ENCODE measurements around the gene TMEM39A. TPM values are rescaled to one million over a fixed set of nuclear protein-coding genes. Genes with fewer than 3 reads are reported as not detected.

The TMEM39A gene, protein sequence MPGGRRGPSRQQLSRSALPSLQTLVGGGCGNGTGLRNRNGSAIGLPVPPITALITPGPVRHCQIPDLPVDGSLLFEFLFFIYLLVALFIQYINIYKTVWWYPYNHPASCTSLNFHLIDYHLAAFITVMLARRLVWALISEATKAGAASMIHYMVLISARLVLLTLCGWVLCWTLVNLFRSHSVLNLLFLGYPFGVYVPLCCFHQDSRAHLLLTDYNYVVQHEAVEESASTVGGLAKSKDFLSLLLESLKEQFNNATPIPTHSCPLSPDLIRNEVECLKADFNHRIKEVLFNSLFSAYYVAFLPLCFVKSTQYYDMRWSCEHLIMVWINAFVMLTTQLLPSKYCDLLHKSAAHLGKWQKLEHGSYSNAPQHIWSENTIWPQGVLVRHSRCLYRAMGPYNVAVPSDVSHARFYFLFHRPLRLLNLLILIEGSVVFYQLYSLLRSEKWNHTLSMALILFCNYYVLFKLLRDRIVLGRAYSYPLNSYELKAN
- 47.7 and 50.1 TPM in 2 replicates for total RNA-seq

DNA sequence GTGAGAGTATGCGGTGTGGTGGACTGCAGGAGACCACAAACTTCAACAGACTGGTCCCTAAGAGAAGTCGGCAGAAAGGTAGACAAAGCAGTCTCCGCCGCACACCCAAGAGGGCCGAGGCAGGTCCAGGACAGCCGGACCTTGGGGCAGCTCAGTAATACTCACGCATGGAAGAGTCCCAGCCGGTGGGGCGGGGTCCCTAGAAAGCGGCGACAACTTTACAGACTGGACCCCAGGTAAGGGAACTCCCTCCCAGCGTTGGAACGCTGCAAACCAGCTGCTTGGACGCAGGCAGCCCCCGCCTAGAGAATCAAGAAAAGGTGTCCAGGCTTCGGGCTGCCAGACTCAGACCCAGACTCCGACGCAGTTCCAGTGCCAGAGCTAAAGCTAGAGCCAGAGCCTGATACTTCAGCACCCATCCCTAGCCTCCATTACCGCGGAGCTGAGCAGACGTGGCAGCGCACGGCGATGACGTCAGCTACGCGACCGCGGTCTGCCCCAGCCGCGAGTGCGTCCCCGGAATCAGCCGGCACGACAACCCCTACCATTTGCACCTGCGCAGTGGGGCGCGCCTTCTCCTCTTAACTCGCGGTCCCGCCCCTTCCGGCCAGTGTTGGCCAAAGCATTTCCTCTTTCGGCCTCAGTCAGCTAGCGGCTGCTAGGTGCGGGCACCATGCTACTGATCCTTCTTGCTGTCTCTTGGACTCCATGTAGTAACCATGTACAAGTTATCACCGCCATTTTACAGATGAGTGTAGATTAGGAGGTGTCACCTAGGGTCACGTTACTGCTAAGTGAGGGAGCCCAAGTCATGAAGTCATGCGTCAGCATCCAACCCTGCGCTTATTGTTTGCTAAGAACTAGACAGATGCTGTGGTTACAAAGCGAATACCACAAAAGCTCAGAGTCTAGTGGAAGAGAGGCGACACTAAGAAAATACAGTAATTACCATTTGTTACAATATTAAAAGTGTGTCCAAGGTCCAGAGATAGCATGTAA is at the start of gene TMEM39A:
TMEM39A (minus strand) TSS at position 445 of the 999 bp plus-strand sequence. CDS start 1,541 bp downstream, outside the sequence.

DNA sequence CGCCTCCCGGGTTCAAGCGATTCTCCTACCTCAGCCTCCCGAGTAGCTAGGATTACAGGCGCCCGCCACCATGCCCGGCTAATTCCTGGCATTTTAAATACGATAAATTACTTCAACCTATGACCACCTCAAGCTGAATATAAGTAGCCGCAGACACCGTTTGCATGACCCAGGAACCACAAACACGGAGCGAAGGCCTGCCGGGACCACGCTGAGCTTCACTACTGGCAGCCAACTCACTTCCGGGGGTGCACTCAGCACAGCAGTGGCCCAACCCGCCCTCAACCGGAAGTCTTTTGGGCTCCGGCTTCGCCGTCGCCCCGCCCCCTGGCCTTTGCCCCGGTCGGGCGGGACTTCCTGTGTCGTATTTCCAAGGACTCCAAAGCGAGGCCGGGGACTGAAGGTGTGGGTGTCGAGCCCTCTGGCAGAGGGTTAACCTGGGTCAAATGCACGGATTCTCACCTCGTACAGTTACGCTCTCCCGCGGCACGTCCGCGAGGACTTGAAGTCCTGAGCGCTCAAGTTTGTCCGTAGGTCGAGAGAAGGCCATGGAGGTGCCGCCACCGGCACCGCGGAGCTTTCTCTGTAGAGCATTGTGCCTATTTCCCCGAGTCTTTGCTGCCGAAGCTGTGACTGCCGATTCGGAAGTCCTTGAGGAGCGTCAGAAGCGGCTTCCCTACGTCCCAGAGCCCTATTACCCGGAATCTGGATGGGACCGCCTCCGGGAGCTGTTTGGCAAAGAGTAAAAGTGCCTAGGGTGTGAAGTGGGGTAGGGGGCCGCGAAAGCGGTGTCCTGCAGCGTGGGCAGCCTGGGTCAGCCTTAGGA is 35.0 kb upstream of the TMEM39A start, which contains the start of gene TIMMDC1:
TIMMDC1 (plus strand) TSS at position 362 of the 826 bp plus-strand sequence; CDS start at position 549, 187 bp downstream.

Other genes starting within 250 kb of the TMEM39A start
- 32.6 and 56.8 TPM in 2 replicates for gene B4GALT4, start 222.7 kb downstream of the TMEM39A start, total RNA-seq
- gene ARHGAP31, start 169.2 kb downstream of the TMEM39A start, total RNA-seq = 6.7 and 9.1 TPM in 2 replicates
- gene POGLUT1, start 5.3 kb upstream of the TMEM39A start, total RNA-seq = 21.1 and 21.8 TPM in 2 replicates
- 49.1 and 53.8 TPM in 2 replicates for gene TIMMDC1, start 34.9 kb upstream of the TMEM39A start, total RNA-seq
- 0.13 TPM in 1 of 2 replicates, not detected in the other for gene CD80, start 96.0 kb upstream of the TMEM39A start, total RNA-seq
- gene ADPRH, start 115.9 kb upstream of the TMEM39A start, total RNA-seq = 3.6 and 4.0 TPM in 2 replicates
- 0.25 TPM in 1 of 2 replicates, not detected in the other for gene PLA1A, start 134.3 kb upstream of the TMEM39A start, total RNA-seq
- 0.25 and 0.40 TPM in 2 replicates for gene POPDC2, start 197.0 kb upstream of the TMEM39A start, total RNA-seq
- gene COX17, start 213.8 kb upstream of the TMEM39A start, total RNA-seq = 23.1 and 32.6 TPM in 2 replicates
- 0.68 and 0.79 TPM in 2 replicates for gene CFAP91, start 239.4 kb upstream of the TMEM39A start, total RNA-seq

Measured in aortic smooth muscle cell (primary cell).